ENCODE data around the gene FUS.
"Not testable (repeated sequence)": the region's sequence is repeated elsewhere in the genome, so short reads cannot be mapped to it uniquely, and the experiment has no call there.

The FUS gene

DNA sequence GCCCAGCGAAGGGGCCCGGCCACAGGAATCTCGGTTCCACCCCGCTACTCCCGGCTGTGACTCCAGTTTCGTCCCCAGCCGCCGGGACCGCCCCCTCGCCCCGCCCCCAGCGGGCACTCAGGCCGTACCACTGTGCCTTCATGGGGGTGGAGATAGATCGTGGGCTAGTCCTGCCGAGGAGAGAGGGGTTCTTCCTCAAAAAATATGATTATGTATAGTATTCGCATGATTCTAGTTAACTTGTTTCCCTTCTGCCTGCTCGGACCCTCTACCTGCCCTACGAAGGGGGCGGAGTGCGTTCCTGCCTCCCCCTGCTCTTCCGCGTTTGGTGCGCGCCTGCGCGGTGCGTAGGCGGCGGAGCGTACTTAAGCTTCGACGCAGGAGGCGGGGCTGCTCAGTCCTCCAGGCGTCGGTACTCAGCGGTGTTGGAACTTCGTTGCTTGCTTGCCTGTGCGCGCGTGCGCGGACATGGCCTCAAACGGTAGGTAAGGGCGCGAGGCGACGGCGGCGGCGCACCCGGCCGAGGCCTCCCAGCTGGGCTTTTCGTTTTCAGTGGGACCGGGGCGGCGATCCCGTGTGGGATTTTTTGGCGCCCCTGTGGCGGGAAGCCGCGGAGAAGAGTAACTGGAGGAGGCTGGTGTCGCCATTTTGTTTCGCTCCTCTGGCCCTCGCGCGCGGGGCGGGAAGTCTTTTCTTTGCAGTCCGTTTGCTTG, at the start of gene FUS:
Gene FUS (plus strand): TSS at position 393 of the 713 bp plus-strand sequence. CDS start 76 bp downstream, at position 469.
- DNase-seq, result peak; percentile 75 to 80

DNA sequence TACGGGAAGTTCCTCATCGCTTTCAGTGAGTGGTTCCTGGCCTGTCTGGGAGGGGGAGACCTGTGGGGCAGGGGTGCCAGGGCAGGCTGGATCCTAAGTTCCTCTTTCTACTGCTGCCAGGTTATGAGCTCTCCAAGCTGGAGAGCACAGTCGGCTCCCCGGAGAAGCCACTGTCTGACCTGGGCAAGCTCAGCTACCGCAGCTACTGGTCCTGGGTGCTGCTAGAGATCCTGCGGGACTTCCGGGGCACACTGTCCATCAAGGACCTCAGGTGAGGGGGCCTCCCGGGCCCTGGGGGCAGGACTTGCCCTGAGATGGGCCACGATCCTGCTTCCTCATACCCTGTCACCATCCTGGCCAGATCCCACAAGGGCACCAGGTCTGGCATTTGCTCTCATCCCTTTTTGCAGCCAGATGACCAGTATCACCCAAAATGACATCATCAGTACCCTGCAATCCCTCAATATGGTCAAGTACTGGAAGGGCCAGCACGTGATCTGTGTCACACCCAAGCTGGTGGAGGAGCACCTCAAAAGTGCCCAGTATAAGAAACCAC, 49.5 kb upstream of the FUS start:
- no peak for DNase-seq

DNA sequence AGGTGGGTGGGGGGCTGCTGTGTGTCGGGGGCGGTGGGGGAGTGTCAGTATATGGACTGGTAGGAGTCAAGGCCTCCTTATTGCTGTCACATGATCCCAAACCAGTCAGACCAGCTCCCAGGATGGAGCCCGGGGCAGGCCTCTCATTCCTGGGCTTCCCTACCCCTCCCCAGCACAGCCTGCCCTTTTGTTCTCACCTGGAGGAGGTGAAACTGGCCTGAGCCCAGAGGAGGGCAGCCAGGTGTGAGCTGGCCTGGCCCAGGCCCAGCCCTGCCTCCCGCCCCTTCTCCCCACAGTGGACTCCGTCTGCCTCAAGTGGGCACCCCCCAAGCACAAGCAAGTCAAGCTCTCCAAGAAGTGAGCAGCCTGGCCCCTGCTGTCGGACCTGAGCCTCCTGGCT, 49.0 kb upstream of the FUS start:
- no peak for DNase-seq

DNA sequence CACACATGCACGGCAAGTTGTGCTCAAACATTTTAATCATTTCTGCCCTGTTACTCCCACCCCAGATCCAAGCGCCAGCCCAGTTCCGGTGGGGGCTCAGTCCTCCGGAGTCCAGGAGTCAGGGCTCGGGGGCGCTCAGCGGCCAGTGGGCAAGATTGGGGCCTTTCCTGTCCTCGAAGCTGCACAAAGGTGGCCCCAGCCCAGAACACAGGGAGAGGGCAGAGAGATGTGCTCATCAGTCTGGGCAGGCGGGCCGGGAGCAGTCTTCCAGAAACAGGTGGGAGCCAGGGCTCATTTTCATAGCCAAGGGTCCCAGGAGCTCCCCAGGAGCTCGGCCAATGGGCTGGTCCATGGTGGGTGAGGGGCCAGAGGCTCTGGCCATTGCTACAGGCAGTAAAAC, 48.5 kb upstream of the FUS start:
- DNase-seq, result no peak

DNA sequence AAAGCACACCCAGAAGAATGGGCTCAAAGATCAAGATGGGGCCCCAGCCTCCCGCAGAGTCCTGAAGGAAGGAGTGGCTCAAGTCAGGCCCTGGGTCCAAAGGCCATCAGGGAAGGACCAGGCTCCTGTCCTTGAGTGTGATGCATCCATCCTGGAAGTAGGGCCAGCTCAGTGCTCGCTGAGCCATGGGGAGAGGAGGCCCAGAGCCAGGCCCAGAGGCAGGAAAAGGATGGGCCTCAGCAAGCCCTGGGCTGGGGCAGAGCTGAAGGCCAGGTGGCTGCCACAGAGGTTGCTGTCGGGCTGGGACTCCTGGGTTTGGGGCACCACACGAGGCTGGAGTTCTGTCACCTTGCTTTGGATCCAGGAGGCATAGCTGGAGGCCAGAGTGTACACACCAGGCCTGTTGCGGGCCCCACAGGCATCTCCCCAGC, 48.1 kb upstream of the FUS start:
- DNase-seq, result no peak

DNA sequence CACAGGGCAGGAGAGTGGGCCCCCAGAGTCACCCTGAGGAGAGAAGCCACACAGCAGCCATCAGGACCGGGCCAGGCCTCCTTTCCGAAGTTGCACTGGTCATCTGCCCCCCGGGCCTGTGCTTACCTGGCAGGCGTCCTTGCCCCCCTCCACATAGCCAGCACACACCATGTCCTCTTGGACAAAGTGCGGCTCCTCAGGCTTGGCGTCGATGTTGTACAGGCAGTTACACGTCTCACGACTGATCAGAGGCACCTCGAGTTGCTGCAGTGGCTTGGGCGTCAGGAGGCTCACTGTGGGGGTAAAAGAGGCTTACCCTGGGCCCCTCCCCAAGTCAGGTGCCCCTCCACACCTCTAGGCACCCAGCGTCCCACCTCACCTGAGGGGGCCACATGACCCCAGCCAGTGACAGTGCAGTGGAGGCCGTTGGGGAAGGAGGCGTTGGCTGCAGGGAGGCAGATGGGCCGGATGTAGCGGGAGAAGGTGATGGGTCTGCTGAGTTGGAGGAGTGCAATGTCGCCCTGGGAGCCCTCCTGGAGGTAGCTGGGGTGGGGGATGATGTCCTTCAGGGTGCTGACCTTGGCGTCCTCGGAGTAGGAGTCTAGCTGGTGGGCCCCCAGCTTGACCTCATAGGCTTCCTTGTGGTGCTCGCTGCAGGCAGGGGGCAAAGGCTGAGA, 47.5 kb upstream of the FUS start:
- DNase-seq, result no peak

DNA sequence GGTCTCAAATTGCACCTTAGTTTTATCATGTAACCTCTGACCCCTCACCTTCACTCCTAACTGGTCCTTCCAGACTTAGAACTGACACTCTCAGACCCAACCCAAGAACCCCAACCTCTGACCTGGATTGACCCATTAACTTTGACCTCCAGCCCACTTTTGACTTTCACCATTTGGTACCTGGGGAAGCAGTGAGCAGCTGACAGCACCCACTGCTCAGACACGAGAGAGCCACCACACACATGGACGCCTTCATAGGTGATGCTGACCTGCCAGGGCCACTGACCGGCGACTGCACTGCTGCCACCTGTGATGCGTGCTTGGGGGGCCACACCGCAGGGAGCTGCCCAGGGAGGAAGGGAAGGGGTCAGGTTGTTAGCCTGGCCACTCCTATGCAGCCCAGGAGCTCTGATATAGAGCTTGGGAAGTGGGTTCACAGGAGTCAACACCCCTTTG, 46.9 kb upstream of the FUS start:
- DNase-seq, result no peak

DNA sequence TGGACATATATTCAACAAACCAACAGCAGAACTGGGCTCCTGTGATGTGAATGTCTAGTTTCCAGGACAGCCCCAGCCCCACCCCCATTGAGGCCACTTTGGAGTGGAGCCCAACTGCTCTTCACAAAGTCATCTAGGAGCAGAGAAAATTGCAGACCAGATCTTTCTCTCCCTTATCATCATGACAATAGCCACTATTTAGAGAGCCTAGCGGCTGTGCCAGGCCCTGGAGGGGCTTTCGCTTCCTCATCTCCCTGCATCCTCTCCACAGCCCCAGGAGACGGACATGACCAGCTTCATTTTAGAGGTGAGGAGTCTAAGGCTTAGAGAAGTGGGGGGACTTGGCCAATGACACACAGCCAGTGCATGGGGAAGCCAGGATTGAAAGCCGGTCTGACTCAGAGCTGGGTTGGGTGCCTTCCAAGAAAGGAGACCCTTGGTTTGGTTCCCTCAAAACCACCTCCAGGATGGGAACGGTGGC, 45.8 kb upstream of the FUS start:
- DNase-seq, result no peak

DNA sequence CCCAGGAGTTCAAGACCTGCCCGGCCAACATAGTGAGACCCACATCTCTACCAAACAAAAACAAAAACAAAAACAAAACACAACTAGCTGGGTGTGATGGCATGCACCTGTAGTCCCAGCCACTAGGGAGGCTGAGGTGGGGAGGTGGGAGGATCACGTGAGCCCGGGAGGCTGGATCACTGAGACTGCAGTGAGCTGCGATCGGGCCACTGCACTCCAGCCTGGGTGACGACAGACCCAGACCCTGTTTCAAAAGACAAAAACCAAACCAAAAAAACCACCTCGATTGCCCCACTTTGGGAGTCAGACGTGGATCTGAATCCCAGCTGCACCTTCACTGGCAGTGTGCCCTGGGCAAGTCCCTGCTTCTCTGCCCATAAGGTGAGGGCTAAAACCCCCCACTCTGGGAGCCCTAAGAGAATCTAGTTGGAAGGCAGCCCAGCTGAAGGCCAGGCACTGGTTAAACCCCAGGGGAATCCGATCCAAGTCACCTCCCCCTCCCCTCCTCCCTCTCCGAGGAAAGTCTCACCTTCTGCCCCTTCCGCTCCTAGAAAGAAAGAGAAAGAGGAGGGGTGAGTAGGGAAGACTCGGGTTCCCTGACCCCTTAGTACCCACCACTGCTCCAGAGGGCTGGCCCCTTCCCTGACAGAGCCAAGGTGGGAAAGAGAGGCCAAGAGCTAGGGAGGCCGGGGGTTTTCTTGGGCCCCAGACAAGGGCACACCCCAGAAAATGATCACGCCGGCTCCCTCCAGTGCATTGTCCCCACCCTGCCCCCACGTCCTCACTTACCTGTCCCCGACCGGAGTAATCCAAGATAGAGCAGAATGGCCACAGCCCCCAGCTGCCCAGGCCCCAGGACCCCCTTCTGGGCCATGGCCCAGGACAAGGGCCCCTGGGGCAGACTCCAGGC, 45.1 kb upstream of the FUS start:
- DNase-seq, result no peak

DNA sequence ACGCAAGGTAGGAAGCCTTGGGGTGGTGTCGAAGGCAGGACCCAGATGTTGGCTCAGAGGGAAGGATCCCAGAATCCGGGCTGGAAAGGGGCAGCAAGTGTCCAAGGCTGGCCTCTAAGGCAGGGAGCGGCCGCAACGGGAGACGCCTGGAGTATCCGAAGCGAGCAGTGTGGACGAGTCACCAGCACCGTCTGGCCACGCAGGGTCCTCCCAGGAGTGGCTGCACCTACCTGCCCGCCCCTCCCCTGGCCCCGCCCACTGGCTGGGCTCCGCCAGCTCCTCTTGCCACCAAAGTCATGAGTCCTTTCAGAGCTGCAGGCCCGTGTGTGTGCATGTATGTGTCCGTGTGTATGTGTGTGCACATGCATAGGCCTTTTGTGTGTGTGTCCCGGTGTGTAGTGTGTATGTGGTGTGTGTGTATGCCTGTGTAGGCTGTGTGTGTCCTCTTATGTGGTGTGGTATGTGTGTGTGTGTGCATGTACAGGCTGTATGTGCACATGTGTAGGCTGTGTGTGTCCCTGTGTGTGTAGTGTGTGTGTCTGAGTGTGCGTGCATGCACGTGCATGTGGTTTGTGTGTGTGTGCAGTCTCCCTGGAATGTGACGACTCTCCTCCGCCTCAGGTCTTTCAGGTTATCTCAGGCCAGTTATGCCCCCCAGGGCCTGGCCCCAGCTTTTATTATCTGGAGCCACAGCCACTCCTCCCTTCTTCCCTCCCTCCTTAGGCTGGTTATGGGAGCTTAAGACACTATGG, 44.2 kb upstream of the FUS start, which contains the start of gene PRSS8:
Gene PRSS8 (minus strand): TSS at position 193 of the 752 bp plus-strand sequence. CDS start 229 bp downstream, outside the sequence.
- no peak for DNase-seq

DNA sequence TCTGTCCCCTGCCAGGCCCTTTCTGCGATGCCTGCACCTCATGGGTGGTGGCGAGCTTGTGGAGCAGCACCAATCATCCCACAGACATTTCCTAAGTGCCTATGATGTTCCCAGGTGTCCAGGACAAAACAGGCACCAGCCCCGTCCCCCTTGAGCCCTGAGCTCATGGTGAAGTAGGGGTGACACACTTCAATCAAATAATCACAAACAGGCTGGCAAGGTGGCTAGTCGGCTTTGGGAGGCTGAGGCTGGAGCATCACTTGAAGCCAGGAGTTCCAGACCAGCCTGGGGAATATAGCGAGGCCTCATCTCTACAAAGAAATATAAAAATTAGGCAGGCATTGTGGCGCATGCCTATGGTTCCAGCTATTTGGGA, 43.7 kb upstream of the FUS start:
- no peak for DNase-seq

DNA sequence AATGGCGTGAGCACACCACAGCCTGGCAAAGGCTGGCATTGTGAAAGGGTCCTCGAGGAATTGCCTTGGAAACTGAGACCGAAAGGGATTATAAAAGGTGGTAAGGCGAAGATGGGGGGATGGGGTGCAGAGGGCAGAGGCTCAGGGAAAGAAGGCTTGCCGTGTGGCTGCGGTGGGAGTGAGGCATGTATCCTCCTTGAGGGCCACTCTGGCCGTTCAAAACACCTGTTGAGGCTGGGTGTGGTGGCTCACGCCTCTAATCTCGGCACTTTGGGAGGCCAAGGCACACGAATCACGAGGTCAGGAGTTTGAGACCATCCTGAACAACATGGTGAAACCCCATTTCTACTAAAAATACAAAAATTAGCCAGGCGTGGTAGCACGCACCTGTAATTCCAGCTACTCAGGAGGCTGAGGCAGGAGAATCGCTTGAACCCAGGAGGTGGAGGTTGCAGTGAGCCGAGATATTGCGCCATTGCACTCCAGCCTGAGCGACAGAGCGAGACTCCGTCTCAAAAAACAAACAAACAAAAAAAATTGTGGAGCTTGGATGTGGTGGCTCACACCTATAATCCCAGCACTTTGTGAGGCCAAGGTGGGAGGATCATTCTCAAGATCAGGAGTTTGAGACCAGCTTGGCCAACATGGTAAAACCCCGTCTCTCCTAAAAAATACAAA, 43.0 kb upstream of the FUS start:
- not testable (repeated sequence) for DNase-seq

DNA sequence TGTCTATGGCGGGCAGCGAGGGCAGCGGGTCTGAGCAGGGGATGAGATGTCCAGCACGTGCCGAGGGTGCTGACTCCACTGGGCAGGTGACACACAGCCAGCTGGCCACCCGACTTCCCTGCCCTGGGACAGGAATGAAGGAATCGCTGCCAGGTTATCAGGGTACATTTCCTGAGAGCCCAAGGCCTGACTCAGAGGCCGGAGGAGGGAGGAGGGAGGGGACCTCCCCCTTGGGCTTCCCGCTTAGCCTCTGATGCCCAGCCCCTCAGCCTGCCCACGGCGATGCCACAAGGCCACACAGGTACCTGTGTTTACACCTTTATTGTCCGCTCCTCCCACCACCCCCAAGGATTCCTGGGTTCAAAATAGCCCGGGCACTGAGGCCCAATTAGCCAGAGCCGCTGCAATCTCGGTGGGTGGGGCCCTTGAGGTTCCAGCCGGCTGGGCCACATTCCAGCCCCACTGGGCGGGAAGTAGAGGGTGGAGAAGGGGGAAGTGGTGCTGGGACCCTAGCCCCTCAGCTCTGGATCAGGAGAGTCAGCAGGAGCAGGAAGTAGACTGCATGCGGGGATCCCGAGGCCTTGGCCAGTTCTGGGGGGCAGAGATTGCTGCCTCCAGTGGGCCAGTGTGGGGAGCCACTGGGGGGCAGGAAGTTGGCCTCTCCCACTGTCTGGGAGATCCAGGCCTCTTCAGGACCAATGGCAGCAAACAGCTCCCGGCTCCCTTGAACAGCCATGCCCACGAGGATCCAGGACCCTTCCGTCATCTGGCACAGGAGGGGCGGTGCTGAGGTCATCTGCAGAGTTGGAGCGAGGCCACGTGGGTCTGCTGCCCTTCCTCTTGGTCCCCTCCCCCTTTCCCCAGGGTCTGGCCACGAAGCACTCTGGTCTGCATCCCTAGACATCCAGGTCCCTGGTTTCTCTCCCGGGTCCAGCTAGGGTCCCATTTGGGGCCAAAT, 41.0 kb upstream of the FUS start:
- no peak for DNase-seq

DNA sequence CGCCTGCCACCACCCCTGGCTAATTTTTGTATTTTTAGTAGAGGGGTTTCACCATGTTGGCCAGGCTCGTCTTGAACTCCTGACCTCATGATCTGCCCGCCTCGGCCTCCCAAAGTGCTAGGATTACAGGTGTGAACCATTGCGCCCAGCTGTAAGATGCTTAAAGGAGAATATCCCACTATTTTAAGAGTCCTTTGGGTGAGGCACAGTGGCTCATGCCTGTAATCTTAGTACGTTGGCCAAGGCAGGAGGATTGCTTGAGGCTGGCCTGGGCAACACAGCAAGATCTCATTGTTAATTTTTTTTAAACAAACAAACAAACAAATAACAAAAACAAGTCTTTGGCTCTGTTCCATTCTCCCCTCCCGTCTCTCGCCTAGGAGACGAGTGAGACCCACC, 38.9 kb upstream of the FUS start:
- DNase-seq, result not testable (repeated sequence)

DNA sequence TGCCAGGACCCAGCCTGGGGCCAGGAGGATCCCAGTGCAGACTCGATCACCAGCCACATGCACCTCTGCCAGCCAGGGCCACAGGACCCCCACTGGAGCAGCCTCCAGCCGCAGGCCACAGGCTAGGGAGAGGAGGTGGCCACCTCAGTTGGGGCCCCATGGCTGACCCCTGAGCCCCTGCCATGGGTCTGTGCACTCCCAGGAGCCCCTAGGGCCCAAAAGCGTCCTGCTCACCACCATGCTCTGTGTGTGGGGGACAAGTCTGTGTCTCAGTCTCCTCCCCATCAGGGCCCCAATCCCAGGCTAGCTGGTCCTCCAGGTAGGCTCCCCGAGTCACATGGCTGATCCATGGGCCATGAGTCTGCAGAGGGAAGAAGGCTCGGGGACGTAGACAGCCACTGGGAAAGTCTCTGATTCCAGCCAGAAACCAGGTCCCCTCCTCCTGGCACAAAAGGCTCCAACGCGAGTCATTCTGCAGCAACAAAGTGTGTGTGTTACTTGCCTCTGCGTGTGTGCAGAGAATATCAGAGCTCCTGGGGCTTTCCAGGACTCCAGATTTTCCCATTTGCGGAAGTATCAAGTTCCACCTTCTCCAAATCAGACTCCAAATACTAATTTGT, 38.3 kb upstream of the FUS start:
- no peak for DNase-seq

DNA sequence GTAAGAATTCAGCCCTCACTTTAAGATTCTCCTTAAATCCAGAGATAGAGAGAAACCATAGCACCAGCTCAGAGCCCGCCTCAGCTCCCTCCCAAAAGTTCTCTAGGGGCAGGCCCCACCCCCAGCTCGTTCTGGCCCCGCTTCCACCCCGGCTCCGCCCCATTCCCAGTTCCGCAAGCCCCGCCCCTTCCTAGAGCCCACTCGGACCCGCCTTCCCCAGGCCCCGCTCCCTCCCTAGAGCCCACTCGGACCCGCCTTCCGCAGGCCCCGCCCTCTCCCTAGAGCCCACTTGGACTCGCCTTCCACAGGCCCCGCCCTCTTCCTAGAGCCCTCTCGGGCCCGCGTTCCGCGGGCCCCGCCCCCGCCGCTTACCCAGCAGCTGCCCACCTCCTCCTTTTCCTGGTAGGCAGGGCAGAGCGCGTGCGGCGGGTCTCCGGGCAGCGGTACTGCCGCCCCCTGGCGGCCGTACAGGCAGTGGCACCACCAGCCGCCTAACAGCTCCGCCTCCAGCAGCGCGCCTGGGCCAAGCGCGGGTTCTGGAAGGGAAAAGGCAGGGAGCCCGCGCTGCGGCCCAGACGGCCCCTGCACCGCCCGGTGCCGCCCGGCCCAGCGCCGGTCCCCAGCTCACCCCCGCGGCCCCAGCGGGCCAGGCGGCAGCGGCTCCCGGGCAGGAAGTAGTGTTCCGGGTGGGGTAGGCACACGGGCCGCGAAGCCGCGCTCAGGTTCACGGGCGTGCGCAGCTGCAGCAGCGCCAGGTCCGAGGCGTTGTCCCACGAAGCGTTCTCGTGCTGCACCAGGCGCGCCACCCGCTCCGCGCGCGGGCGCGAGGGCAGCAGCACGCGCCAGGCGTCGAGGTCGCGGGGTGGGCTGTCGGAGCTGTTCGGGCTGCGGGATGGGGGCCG, 37.6 kb upstream of the FUS start:
- peak; percentile 93 to 96 for DNase-seq

DNA sequence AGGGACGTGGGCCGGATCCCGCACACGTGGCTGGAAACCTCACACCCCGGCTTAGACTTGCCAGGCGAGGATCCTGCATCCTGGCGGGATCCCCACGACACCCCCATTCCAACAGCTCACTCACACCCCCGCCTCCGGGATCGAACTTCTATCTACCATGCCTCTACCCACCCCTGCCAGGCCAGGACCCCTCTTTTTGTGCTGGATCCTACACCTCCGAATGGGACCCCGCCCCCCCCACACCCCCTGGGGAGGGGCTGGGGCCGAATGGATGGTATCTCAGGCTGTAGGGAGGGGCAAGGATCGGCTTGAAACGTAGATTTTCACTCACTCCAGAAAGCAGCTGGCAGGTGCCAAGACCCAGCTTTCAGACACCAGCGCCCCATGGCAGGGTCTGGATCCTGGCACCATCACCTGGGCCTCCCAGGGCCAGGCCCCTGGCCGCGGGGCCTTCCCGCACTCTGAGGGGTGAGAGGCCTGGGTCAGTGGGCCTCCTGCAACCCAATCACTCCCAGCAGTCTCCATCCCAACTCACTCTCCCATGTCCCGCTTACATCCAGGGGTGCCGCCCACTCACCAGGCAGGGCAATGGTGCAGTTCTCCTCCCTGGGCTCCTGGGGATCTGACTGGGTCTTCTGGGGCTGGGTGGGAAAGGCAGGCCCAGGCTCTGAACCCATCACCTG, 36.8 kb upstream of the FUS start:
- no peak for DNase-seq

DNA sequence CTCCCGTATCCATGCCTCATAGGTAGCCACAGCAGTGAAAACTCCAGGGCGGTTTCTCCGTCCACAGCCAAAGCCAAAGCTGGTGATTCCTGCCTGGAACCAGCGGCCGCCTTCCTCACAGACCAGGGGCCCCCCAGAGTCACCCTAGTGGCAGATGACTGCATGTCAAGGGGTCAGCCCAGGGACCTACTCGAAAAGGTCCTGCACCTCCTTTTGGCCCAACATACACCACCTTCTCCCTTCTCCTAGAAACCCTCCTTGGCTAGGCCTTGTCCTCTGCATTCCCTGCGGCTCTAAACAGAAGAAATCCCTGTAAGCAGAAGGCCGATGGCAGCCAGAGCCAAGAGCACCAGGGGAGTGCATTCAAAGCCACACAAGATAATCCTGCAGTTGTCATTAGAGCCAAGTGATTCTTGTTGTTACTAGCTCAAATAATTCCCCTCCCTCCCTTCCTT, 36.2 kb upstream of the FUS start:
- no peak for DNase-seq
